GM19043 (cell line): ENCODE measurements around the gene CFAP65.
A peak's percentile ranks its signal among the peaks of the same experiment; 100 is the strongest.

ENCODE experiments used
- ATAC-seq: cut with Tn5 transposase; IDR thresholded peaks from one replicate; pipeline ENCODE4 v1.9.1; 2021; ENCODE audit warnings: low read depth; ENCODE audit not compliant: unreplicated experiment

The CFAP65 gene

DNA sequence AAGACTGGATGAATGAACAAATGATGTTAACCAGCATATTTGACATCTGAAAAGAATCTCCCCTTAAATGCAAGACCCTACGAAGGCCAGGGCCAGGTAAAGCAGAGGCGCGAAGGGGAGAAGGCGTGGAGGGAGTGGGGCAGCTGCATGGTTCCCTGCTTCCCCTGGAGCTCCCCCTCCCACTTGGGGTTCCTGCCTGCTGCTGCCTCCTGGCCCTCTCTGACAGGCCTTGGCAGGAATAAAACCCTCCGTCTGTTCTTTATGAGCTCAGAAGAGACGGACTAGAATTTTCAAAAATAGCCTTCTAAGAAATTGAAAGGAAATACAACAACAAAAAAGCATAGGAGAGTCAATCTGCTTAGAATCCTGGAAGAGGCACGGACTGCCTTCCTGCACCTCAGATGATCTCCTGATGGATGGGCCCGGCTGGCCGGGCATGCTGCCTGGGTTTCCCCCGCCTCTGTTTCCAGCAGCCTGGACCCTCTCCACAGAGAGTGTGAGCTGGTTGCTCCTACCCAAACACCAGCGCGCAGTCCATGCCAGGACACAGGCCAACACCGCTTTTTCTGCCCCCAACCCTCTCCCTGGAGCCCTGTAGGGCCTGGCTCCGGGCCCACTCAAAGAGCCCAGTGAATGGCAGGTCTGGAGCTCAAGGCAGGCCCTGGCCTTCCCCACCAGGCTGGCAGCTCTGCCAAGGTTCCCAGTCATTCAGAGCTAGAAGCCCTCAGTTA, 23.9 kb downstream of the CFAP65 start:
- ATAC-seq, result no peak

DNA sequence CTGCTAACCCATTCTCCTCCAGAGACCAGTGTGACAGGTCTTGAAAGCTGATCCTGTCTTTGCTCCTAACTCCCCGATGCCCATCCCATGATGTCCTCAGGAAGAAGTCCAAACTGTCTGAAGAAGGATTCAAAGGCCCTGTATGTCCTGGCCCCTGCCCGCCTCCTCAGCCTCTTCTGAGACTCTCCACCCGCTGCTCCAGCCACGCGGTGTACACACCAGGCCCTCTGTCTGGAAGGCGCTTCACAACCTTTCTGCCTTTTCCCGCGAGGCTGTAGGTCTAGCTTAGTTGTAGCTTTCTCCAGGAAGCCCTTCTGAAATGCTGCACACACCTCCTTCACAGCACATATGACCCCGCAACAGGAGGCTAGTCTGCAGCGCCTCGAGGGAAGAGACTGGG, 24.6 kb downstream of the CFAP65 start:
- ATAC-seq, result no peak

DNA sequence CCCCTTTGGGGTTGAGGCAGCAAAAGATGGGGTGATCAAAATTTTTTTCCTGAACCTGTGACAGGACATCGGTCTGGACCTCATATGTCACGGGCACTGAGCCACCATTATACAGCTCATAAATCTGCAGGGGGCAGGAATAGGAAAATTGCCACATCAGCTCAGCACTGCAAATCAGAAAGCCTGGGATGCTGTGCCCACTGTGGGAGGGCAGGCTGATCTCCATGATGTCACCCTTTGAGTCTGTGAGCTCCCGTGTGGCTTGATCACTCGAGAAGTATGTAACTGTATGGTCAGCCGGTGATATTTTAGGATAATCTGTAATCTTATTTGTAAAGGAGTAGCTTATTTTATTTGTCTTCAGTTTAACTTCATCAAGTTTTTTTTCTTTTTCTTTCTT, 30.4 kb downstream of the CFAP65 start:
- no peak for ATAC-seq

DNA sequence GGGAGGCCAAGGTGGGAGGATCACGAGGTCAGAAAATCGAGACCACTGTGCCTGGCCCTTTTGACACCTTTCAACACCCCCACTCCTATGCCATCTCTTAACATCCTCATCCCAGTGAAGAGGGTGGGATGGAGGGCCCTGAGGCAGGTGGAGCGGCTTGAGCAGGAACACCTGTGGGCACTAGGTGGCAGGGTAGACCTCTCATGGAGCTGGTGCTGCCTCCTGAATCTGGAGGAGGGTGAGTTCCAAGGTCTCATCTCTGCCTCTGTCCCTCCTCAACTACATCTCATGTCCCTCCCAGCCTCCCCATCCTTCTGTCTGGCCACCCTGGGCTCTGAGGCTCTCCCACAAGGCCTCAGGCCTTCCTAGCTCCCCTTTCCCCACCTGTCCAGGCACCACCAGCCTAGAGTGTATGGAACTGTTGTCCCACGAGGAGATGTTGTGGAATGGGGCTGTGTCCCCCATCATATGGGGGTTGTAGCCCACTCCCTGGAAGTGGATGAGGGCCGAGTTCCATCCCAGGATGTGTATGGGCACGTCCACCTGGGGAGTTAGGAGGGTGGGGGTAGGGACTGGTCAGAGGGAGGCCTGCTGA, 31.1 kb downstream of the CFAP65 start:
- peak; percentile 49 for ATAC-seq

DNA sequence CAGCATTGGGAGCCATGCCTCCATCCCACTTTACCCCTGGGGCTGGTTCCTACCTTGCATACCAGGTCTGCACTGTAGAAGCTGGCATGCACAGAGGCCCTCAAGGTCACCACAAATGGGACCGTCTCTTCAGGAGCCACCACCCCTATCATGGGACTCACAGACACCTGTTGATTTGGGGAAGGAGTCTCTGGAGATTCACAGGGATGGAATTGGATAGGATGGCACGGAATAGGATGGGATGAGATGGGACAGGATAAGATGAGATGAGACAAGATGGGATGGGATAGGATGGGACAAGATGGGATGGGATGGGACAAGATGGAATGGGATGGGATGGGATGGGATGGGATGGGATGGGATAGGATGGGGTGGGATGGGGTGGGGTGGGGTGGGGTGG, 32.0 kb downstream of the CFAP65 start:
- no peak for ATAC-seq

DNA sequence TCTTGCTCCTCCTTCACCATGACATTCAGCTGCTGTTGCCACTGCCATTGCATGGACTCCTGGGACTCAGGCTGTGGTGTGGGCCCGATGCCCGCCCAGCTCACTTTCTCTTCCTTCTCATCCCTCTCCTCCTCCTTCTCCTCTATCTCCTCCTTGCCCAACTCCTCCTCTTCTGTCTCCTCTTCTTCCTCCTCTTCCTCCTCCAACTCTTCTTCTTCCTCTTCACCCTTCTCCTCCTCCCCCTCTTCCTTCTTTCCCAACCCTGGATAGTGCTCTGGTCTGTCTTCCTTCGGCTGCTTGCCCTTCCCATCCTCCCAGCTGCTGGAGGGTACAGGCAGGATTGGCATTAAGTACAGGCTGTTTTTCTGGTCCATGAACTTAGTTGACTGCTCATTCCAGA, 37.3 kb downstream of the CFAP65 start:
- ATAC-seq, result no peak

DNA sequence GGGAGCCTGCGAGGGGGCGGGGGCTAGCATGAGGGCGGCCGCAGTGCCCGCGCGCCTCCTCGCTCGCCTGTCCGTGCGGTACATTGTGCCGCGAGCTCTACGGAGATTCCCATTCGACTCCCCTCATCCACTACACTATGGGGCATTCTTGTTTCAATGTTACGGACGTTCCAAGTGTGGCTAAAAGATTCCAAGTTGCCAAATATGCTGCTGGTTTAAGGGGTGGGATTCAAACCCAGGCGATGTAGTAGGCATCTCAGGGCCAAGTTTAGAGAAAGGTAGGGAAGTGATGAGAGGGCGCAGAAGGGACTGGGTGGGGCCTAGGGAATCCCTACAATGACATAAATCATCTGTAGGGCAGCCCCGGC, 38.1 kb downstream of the CFAP65 start:
- no peak for ATAC-seq

DNA sequence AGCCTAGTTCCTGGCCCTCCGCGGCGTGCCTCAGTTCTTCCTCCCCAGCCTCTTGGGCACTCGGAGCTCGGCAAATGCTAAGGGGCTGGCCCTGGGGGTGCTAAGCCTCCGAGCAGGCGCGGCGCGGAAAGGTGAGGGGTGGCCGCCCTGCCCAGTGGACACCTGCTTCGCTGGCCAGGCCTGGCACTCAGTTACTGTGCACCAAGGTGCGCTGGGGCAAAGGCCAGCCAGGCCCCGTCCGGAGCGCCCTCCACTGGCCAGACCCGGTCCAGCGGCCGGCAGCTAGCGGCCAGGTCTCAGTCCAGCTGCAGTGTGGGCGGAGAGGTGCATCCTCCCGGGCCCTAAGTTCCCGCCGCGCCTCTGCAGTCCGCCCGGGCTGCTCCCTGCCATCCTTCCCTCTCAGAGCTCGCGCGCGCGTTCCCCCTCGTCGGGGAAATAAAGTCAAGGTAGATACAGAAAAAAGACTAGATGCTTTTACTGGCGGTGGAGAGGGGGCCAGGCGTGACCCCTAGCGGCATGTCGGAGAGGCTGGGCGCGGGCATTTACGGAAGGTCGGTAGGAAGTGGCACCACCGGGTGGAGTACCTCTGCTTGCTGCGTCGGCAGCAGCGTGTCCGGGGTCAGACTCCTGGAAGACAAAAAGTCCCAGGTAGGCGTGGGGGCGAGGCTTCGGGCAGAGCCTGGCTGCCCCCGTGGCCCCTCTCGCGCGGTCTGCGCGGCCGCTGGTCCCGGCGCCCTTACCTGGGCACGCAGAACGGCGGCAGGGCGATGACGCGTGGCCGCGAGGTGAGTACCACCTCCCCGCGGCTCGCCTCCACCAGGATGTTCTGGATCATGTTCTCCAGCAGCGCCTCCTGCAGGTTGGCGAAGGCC, 38.7 kb downstream of the CFAP65 start:
- ATAC-seq, result no peak

DNA sequence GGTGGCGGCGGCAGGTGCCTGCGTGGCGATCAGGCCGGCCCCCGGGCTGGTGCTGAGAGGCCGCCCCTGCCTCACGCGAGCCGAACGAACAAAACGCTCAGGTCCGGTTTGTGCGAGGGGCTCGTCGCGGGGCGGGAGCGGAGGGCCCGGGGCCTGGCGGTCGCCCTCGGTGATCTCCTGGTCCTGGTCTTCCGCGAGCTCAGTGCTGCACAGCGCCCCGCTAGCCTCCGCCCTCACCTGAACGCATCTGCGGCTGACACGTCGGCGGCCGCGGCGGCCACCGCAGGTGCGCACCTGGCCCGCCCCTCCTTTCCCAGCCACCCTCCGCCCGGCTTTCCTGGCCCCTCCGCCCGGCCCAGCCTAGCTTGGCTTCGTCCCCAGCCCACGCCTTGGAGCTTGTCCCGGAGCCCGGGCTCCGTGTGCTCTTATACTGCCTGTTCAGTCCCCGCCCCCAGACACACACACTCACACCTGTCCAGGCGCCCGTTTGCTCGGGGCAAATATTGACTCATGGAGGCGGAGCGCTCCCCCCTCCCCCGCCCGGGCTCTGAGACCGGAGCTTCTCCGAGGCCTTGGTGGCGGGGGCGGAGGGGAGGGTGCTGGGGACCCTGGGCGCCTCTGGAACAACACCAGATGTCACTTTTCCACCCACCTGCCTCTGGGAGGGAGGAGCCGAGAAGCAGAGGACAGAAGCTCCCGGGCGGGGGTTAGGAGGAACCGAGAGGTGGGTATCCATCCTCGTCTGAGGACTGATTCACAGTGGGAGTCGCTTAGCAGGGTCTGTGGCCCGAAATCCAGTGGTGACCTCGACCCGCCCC, 39.5 kb downstream of the CFAP65 start:
- no peak for ATAC-seq

DNA sequence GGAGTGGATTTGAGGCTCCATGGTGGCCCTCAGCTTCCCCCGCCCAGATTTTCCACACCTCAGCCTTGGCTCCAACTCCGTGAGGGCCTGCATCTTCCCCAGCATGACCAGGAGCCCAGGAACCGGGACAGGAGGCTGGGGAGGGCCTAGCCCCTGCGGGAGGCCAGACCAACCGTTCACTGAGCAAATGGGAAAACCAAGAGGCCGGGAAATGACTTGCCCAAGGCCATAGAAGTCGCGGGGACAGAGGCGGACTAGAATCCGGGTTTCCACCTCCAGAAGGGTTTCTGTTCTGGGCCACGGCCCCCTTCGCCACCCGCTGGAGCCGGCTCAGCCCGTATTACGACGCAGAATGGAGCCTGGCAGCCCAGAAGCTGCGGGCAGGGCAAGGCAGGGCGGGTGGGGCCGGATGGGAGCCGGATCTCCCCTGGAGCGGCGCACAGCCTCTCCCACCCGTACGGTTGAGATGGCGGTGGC, 40.2 kb downstream of the CFAP65 start:
- no peak for ATAC-seq

DNA sequence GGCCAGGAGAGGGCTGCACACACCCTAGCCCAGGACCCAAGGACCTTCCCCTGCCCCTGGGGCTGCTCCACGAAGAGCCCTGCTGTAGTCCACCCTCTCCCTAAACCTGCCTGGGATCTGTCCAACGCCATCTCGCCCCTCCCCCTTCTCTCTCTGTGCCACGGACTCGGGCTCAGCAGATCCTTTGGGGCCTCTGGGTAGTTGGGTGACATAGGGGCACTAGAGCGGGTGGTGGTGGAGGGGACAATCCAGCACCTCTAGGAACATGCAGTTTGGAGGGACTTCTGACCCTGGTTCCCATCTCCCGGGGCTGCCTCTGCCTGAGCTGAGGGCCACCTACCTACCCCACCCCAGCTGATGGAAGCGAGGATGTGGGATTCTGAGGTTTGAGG, 40.8 kb downstream of the CFAP65 start:
- no peak for ATAC-seq

DNA sequence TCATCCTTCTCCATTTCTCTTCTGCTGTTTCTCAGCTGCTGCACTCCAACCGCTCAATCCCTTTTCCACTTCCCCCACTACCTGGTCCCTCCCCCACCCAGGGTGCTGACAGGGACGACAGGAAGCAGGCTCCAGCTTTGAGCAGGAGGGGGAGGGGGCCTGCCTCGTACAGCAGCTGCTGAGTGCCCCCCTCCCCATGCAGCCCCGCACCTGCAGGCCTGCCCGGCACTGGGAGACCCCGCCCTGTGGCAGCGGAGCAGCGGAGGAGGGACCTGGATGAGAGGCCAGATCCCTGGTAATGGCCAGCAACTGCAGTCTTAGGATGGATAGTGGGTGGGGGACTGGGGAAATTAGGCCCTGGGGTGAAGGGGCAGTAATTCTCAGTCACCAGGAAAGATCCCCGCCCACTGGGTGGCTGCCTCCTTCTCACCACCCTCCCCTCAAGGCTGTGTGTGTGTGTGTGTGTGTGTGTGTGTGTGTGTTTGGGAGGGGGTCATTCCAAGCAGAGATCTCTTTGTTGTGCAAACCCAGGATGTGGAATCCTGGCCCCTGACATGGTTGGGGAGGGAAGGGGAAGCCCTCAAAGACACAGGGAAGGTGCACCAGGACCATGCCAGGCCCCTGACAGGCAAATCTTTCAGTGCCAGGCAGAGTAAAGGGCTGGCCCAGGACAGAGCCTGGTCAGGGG, 41.3 kb downstream of the CFAP65 start:
- no peak for ATAC-seq

DNA sequence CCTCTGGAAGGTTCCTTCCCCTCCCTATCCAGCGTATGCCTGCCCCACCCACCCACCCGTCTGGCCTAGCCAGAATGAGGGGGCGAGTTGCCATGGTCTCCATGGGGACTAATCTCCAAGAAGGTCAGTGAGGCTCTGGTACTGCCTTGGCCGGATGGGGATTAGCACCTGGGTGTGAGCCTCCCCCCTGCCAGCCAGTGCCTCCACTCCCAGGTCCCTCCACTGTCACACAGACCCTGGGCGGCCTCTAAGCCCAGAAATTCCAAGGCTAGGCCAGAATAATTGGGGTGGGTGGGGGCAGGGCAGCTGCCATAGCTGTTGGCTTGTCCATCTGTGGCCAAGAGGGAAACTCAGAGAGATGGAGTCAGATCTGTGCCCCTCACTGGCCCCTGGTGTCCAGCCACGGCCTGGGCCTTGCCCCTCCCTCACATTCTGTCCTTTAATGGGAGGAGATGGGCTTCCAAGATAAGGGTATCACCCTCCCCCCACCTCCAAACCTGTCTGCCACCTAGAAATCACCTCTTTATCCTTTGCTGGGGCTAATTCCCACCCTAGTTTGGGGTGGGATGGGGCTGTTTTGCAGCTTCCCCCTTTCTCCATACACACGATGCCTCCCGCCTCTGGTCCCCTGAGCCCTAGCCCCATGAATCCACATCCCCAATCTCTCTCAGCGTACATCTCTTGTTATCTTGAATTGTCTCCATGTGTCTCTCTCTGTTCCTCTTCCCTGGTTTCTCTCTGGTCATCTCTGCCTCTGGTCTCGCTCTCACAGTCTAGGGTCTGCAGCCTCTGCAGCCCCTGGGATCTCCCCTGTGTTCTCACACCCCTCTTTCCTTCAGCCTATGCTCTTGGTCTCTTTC, 42.1 kb downstream of the CFAP65 start:
- no peak for ATAC-seq

DNA sequence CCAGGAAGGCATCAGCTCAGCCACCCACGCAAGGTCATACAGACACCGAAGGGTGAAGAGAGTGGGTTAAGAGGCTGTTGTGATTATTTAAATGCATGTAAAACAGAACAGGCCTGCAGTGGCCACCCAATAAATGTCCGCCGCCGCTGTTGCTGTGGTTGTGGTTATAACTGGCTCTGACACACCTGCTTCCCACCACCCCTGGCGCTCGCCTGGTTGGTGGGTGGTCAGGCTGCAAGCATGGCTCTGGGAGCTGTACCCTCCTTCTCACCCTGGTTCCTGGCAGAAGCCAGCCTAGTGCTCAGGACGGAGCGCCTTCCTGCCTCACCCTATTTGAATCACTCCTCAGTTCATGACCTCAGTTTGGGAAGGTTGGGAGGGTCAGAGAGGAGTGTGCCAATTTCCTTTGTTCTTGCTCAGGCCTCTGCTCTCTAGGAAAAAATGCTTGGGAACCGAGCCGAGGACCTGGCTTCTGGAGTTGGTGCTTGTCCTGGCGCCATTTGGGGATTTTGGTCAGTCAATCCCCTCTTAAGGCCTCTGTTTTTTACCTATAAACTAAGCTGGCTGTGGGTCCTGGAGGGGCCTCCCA, 42.8 kb downstream of the CFAP65 start:
- ATAC-seq, result no peak

DNA sequence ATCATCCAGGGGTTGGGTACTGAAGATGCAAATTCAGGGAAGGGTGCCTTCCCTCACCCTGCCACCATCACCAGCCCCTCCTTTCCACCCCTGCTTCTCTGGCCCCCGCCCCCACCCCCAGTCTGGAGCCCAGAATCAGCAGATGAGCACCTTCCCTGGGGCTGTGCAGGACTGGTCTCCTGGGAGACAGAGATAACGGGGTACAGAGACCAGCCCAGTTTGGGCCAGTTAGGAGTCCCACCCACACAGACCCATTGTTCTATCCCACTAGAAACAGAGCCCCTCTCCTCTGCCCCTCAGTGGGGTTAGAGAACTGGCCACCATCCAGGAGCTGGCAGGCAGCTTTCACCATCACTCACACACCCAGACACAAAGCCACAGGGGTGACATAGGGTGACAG, 43.6 kb downstream of the CFAP65 start:
- no peak for ATAC-seq

DNA sequence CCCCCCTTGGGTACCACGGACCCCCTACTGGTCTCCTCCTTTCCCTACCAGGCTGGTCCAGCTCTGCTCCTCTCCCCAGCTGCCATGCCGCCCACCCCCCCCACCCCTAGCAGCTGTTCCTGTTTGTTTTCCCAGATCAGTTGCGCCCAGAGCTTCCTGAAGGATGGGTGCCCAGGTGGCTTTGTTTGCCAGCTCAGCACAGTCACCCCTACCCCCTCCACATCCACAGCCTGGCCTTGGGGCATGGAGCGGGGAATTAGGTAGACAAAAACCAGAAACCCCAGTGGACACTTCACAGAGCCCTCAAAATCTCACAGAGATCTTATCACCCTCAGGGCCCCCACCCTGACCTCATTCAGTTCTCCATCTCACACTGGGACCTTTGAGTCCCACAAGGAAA, 44.4 kb downstream of the CFAP65 start:
- no peak for ATAC-seq

DNA sequence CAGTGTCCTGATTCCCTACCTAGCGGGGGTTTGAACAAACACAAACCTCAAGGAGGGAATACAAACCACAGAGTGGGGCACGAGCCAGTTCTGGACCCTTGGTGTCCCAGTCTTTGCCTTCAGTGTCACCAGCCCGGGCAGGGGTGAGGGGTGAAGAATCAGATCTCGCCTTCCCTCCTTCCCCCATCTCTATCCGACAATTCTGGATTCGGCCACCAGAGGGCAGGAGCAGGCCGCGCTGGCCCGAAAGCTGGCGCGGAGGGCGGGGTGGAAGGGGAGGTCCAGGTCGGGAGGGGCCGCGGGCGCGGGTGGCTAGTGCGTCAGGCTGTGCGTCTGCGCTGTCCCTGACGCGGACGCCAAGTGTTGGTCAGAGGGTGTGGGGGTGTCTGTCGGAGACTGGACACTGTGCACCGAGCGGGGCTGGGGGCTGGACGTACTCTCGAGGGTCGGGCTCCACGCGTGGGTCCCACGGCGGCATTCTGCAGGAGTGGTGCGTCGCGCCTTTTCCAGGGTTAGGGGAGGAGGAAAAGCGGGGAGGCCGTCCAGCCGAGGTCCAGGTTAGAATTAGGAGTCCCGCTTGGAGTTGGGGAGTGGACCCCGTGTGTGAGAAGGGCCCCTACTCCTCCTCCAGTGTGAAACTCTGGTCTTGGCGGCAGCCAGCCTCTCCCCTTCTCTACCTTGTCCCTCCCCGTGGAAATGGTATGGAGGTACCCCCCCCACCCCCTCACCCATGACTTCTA, 45.2 kb downstream of the CFAP65 start:
- peak; percentile 63 for ATAC-seq

DNA sequence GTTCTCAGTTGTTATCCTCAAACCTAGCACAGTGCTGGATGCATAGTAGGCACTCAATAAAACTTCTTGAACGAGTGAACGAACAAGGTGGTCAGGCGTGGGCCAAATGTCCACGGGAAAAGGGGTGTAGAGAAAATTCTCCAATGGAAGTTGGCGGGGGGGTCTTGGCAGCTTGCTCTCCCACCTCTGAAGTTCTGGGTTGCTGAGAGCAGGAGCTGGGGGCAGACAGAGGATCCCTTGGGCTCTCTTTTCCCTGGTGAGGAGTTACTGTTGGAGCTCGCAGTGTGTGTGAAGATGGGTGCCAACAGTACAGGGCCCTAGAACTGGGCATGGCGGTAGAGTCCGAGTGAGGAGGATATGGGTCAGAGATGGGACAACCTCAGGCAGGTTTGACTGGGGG, 45.8 kb downstream of the CFAP65 start:
- ATAC-seq, result no peak
